NB4 (cell line): ENCODE measurements around the gene SCAMP3.

Experiments
- DNase-seq: peaks from one replicate; pipeline ENCODE4 v3.0.0; 2010; ENCODE audit warnings: low read depth
- H3K4me3 ChIP-seq: one replicate; pipeline ENCODE4 v1.5.1; 2011; ENCODE audit warnings: mild to moderate bottlenecking, low read depth, low read length, moderate library complexity
- MYC ChIP-seq: IDR thresholded peaks from 2 replicates; pipeline ENCODE4 v1.6.1; 2011; ENCODE audit warnings: low read depth, low read length
- POLR2A ChIP-seq: IDR thresholded peaks from 2 replicates; pipeline ENCODE4 v1.6.1; 2011; ENCODE audit warnings: mild to moderate bottlenecking; ENCODE audit not compliant: insufficient read length; ENCODE audit errors: extremely low read depth
- TF ChIP-seq, protein P1 (sequence below): IDR thresholded peaks from 2 replicates; pipeline ENCODE4 v1.6.1; 2011; ENCODE audit warnings: low read depth, low read length
- TF ChIP-seq, protein P2 (sequence below): IDR thresholded peaks from one replicate; pipeline ENCODE4 v1.5.1; 2012; ENCODE audit warnings: low read depth, low read length

The SCAMP3 gene

DNA sequence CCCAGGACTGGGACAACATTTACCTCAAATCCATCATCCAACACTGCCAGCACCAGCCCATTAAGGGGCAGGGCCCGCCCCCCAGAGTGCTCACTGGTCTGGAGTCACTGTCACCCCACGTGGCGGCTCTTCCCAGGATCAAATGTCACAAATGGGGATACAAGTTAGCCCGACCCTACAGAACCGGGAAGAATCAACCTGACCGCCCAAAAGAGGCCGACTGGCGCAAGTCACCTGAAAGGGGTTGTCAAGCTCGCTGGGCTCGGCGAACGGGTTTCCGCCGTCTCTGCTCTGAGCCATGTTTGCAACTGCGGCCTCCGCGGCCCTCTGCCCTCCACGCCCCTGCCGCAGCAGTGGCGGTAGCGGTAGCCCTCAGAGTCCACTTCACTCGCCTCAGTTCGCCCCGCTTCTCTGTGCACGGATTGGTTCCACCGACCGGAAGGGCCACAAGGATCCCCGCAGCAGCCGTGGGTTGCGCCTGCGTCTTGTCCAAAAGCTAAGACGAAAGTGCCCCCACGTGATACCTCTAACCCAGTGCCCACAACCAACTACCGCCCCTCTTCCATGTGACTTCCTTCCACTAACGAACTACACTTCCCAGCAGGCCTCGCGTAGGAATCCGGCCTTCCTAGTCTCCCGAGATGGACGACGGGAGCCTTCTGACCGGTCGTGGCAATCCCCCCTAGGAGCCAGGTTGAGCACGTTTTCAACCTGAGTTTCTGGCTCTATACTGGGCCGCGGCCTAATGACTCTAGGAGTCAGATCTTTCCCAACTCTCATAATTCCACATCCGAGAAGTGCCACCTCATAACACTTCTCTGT lies at the start of gene SCAMP3:
TSS of gene SCAMP3 (minus strand) at position 509 of the 822 bp plus-strand sequence. CDS start at position 300, 209 bp downstream.
- H3K4me3 ChIP-seq = peak within 1 kb of the TSS; percentile 89
- TF ChIP-seq, protein P1, sequence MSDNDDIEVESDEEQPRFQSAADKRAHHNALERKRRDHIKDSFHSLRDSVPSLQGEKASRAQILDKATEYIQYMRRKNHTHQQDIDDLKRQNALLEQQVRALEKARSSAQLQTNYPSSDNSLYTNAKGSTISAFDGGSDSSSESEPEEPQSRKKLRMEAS = peak; percentile 99
- TF ChIP-seq, protein P2, sequence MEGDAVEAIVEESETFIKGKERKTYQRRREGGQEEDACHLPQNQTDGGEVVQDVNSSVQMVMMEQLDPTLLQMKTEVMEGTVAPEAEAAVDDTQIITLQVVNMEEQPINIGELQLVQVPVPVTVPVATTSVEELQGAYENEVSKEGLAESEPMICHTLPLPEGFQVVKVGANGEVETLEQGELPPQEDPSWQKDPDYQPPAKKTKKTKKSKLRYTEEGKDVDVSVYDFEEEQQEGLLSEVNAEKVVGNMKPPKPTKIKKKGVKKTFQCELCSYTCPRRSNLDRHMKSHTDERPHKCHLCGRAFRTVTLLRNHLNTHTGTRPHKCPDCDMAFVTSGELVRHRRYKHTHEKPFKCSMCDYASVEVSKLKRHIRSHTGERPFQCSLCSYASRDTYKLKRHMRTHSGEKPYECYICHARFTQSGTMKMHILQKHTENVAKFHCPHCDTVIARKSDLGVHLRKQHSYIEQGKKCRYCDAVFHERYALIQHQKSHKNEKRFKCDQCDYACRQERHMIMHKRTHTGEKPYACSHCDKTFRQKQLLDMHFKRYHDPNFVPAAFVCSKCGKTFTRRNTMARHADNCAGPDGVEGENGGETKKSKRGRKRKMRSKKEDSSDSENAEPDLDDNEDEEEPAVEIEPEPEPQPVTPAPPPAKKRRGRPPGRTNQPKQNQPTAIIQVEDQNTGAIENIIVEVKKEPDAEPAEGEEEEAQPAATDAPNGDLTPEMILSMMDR = no peak
- TF ChIP-seq POLR2A = peak; percentile 60
- peak; percentile 92 for TF ChIP-seq MYC
- peak; percentile 98 for DNase-seq

DNA sequence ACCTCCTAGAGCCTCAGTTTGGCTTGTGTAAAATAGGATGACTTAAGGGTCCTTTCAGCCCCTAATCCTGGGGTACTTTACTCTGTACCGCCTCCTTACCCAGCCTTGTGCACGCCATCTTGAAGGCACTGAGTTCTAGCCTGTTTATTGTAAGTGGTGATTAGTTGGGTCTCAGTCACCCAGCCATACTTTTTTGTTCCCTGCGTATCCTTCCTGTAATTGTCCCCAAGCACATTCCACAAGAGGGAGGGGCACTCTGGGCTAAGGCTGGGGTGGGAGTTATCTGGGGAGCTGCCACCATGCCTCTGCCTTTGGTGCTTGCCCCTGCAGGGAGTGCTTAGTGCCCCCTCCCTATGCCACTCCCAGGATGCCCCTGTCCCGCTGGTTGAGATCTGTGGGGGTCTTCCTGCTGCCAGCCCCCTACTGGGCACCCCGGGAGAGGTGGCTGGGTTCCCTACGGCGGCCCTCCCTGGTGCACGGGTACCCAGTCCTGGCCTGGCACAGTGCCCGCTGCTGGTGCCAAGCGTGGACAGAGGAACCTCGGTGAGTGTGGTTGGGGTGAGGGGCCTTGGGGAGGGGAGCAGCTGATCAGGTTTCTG lies 47.4 kb upstream of the SCAMP3 start:
- DNase-seq = peak; percentile 19
- TF ChIP-seq MYC (no peak), POLR2A (no peak)
- TF ChIP-seq, protein P1 = no peak
- TF ChIP-seq, protein P2 = no peak
- H3K4me3 ChIP-seq = peak overlapping the region; percentile 99

DNA sequence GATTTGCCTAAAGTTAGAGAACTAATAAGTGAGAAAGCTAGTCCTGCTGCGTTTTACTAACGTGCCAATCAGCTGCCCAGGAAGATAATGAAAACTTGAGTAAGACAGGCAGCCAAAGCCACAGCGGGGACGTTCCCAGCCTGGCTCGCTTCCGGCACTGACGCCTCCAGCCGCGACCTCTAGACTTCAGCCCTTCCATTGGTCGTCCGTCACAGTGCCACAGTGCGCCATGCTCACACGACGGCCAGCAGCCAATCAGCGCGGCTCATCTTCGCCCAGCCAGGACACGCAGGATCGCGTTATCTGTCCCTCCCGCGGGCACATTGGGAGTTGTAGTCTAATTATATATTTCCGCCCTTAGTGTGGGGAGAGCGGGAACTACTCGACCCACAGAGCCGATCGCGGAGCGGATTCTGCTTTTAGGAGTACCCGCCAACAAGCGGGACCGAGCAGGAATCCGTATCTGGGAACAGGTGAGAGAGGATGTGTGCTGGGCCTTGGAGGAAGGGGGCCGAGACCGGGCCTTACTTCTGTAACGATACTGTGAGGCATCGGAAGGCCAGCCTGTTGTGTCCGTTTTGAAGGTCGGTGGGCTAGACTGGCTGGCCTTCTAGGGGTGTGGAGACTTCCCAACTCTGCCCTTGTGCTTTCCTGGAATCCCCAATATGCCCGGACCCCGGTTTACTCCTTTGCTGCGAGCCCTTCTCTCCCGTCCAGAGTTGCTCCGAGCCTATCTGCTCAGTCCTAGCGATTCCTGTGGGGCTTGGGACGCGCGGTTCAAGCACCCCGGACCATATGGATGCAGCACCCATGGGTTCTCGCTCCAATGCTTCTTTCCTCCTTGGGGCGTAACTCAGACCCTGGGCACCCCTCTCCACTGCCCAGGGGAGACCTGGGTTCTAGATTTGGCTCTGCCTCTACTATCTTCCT lies 46.6 kb upstream of the SCAMP3 start, which contains the start of gene FDPS:
TSS of gene FDPS (plus strand) at position 374 of the 930 bp plus-strand sequence. CDS start 924 bp downstream, outside the sequence.
- TF ChIP-seq, protein P2 = no peak
- TF ChIP-seq MYC (no peak; the same call in 1 of the 2 replicates), POLR2A (peak; percentile 69)
- TF ChIP-seq, protein P1 = peak; percentile 42; the same call in 1 of the 2 replicates
- peak; percentile 99 for DNase-seq
- H3K4me3 ChIP-seq = peak within 1 kb of the TSS; percentile 99

DNA sequence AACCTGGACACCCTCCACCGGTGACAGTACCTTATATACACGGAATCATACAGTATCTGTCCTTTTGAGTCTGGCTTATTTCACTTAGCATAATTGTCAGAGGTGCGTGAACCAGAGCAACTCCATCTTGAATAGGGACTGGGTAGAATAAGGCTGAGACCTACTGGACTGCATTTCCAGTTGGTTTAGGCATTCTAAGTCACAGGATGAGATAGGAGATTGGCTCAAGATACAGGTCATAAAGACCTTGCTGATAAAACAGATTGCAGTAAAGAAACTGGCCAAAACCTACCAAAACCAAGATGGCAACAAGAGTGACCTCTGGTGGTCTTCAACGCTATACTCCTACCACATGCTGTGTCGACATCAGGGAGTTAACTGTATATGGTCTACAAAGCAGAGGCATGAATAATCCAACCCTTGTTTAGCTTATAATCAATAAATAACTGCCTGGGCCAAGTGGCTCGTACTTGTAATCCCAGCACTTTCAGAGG lies 45.1 kb upstream of the SCAMP3 start:
- TF ChIP-seq MYC = no peak
- TF ChIP-seq, protein P2 = peak; percentile 32
- TF ChIP-seq, protein P1 = peak; percentile 59
- peak; percentile 83 for DNase-seq

DNA sequence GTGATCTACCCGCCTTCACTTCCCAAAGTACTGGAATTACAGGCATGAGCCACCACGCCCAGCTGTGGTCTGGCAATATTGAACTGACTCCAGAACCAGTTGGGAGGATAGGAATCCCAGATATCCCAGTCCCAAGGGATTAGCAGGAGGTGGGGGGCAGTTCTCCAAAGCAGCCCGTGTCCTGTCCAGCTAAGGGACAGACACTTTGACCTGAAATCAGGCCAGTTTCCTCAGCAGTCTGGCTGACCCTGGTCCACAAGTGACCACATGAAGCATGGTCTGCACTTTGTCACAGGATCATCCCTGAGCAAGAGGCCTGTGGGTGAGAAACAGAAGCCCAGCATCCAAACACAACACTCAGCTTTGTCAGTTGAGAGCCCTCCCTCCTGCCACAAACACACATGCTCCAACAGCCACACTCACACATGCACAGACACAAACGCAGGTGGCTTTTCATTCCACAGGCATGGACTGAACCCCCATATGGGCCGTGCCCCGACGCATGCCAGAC lies 43.8 kb upstream of the SCAMP3 start:
- no peak for DNase-seq
- no peak overlapping the region for H3K4me3 ChIP-seq
- no peak for TF ChIP-seq POLR2A
- TF ChIP-seq, protein P1 = no peak
- TF ChIP-seq, protein P2 = no peak
- no peak for TF ChIP-seq MYC

More for the DNA sequence above, 45.1 kb upstream of the SCAMP3 start:
- H3K4me3 ChIP-seq = no peak overlapping the region
